Naive thymus-derived CD4-positive, alpha-beta T cell (primary cell): ENCODE data around the gene CYP4B1. TPM values are rescaled to one million over a fixed set of nuclear protein-coding genes. Genes with fewer than 3 reads are reported as not detected.

Experiments used
- ATAC-seq: fragments of 150-1000 bp; cut with Tn5 transposase; 2 replicates; pipeline ENCODE4 v1.10.0; 2021; ENCODE audit warnings: mild to moderate bottlenecking, moderate library complexity
- CTCF ChIA-PET: fragments of 350-600 bp; sonication (Branson Sonifier 250); formaldehyde crosslinking; loops from one replicate; lab custom pipeline; 2021; ENCODE audit warnings: antibody characterized with exemption; lab: Charles Lee
- POLR2A ChIA-PET: fragments of 350-600 bp; sonication (Branson Sonifier 250); formaldehyde crosslinking; loops from one replicate; lab custom pipeline; 2021; ENCODE audit warnings: antibody characterized with exemption, inconsistent platforms; lab: Charles Lee
- DNase-seq, 9 donors: peaks; one replicate each; pipeline versions ENCODE4 v3.0.0 to v3.0.0-alpha.2; 2020 to 2022; ENCODE audit warnings: mixed read lengths in 1 of 9
- H3K27ac ChIP-seq: one replicate; pipeline ENCODE4 v1.7.0; 2013; ENCODE audit warnings: mild to moderate bottlenecking, low read depth, low read length, moderate library complexity
- H3K27me3 ChIP-seq, 2 donors: one replicate each; pipeline ENCODE4 v1.7.0; 2013; ENCODE audit warnings: low read length in 2 of 2, mild to moderate bottlenecking in 2 of 2, moderate library complexity in 2 of 2; ENCODE audit not compliant: control insufficient read depth in 2 of 2, insufficient read depth in 2 of 2
- H3K36me3 ChIP-seq, 3 experiments: 1 replicate in 2 of 3; 2 replicates in 1 of 3; pipeline ENCODE4 v1.7.0; 2013; ENCODE audit warnings: low read length in 3 of 3, mild to moderate bottlenecking in 3 of 3, moderate library complexity in 1 of 3; ENCODE audit not compliant: insufficient read depth in 3 of 3, control insufficient read depth in 2 of 3
- H3K4me1 ChIP-seq, 2 donors: one replicate each; pipeline ENCODE4 v1.7.0; 2013; ENCODE audit warnings: low read length in 2 of 2, mild to moderate bottlenecking in 2 of 2, moderate library complexity in 1 of 2; ENCODE audit not compliant: control insufficient read depth in 2 of 2, insufficient read depth in 2 of 2
- H3K4me3 ChIP-seq: 2 replicates; pipeline ENCODE4 v1.7.0; 2013; ENCODE audit warnings: mild to moderate bottlenecking, low read length
- H3K9me3 ChIP-seq, 3 experiments: 1 replicate in 2 of 3; 2 replicates in 1 of 3; pipeline ENCODE4 v1.7.0; 2013; ENCODE audit warnings: low read length in 3 of 3; ENCODE audit not compliant: control insufficient read depth in 2 of 3
- H3K27ac Mint-ChIP-seq, 9 donors: one replicate each; pipeline ENCODE4 v1.8.0; 2020 to 2022; ENCODE audit warnings: mixed read lengths in 9 of 9, mild to moderate bottlenecking in 8 of 9, moderate library complexity in 5 of 9, inconsistent platforms in 2 of 9
- H3K27me3 Mint-ChIP-seq, 5 donors: one replicate each; pipeline ENCODE4 v1.8.0; 2021 to 2022; ENCODE audit warnings: mixed read lengths in 5 of 5, mild to moderate bottlenecking in 1 of 5
- H3K36me3 Mint-ChIP-seq, 5 donors: one replicate each; pipeline ENCODE4 v1.8.0; 2020 to 2022; ENCODE audit warnings: mixed read lengths in 5 of 5, mild to moderate bottlenecking in 3 of 5, inconsistent platforms in 1 of 5
- H3K4me1 Mint-ChIP-seq, 7 donors: one replicate each; pipeline ENCODE4 v1.8.0; 2020 to 2022; ENCODE audit warnings: mixed read lengths in 7 of 7, mild to moderate bottlenecking in 3 of 7, inconsistent platforms in 1 of 7
- H3K4me3 Mint-ChIP-seq, 10 donors: one replicate each; pipeline ENCODE4 v1.8.0; 2020 to 2022; ENCODE audit warnings: mild to moderate bottlenecking in 10 of 10, mixed read lengths in 10 of 10, moderate library complexity in 6 of 10, inconsistent platforms in 2 of 10
- H3K9me3 Mint-ChIP-seq, 11 donors: one replicate each; pipeline ENCODE4 v1.8.0; 2020 to 2022; ENCODE audit warnings: mixed read lengths in 11 of 11, mild to moderate bottlenecking in 4 of 11, inconsistent platforms in 1 of 11, moderate library complexity in 1 of 11
- intact Hi-C, 2 donors: fragments of 100-400 bp; cut with micrococcal nuclease; formaldehyde crosslinking; loops; one replicate each; pipeline ENCODE4 v1.15.1; 2023
- polyA plus RNA-seq, 2 donors: library from polyadenylated mRNA; unstranded; fragments of 300-500 nt; fragmentation: Illumina TruSeq; gene quantifications; one replicate each; pipeline ENCODE4 v1.2.3, GENCODE V29; 2021
- total RNA-seq, 6 experiments: library from RNA in 5 of 6; stranded (reverse) in 5 of 6; gene quantifications; 1 replicate in 5 of 6; 2 replicates in 1 of 6; pipeline ENCODE4 v1.2.3 and lab custom pipeline; 2021 to 2026

CYP4B1 gene
- total and polyA plus RNA-seq, 7 experiments from 2014 or later = not detected

DNA sequence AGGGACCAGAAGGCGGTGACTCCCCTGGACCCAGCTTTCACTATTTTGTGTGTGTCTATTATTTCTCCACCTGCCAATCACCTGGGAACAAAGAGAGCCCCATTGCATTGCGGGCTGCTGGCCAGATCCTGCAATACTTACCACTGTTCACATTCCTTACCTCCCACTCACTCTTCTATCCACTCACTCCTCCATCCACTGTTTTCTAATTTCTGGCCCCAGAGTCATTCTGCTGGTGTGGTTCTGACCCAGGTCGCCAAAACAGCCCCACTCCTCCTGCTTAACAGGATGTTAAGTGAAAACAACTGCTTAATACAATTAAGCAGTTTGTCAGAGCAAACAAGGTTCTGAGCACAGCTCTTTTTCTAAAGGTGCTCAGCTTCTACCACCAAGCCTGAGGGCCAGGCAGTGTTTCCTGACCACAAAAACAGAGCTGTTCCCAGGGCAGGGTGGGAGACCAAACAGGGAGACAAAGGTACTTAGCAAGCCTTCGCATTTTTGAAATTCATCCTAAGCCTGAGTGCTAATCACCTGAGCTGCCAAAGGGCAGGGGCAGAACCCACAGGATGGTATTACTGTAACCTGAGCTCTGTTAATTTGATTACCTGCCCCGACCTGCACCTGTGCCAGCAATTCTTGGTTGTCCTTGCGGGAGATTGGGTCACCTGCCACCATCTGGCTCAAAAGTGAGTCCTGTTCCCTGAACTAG lies 41.4 kb upstream of the CYP4B1 start:
- no peak for ATAC-seq
- CTCF ChIA-PET = no interaction called here

DNA sequence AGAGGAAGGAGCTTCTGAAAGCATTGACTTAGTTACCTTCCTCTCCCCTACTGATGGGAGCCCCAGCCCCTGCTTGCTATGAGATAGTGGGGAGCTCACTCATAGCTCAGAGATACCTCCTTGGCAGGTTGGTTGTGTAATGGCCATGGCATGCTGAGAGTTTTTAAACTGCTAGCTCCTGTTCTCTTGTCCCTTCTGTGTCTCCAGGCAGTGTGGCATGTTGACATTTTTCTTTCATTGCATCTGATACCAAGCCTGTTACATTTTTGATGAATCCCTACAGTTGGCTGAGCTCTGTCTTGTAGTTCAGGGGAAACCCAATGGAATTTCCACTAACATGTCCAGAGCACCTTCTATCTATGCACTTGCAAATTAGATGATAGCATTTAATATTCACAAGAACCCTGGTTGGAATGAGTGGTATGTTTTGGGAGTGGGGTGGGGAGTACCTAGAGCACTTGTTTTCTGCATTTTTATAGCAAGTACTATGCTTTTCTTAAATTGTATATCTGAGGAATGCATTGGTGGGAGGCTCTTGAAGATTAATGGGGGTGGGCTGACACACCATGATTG lies 40.8 kb upstream of the CYP4B1 start:
- ATAC-seq = no peak
- no peak overlapping the region for H3K27ac Mint-ChIP-seq
- DNase-seq = no peak
- Histone ChIP-seq H3K9me3 (no peaks in the 10 kb centered on the region), H3K4me3 (no peak overlapping the region), H3K27me3 (no peaks in the 10 kb centered on the region), H3K36me3 (no peaks in the 10 kb centered on the region), H3K4me1 (no peaks in the 10 kb centered on the region), H3K27ac (no peak overlapping the region)
- POLR2A ChIA-PET = no interaction called here
- peaks cover 0 to 3% (median 0%) of the 10 kb centered on the region in 5 donors for H3K36me3 Mint-ChIP-seq
- intact Hi-C loops = no loop called here
- H3K9me3 Mint-ChIP-seq = peaks cover 0 to 17% (median 0%) of the 10 kb centered on the region in 11 donors
- CTCF ChIA-PET = no interaction called here
- no peak overlapping the region for H3K4me3 Mint-ChIP-seq
- H3K4me1 Mint-ChIP-seq = peaks cover 0 to 3% (median 0%) of the 10 kb centered on the region in 7 donors
- peaks cover 38 to 66% (median 50%) of the 10 kb centered on the region in 5 donors for H3K27me3 Mint-ChIP-seq

More for the DNA sequence above, 41.4 kb upstream of the CYP4B1 start:
- no peaks in the 10 kb centered on the region for H3K4me1 ChIP-seq
- Mint-ChIP-seq H3K4me1 (peaks cover 0 to 3% (median 0%) of the 10 kb centered on the region in 7 donors), H3K4me3 (no peak overlapping the region), H3K27me3 (peaks cover 39 to 63% (median 51%) of the 10 kb centered on the region in 5 donors), H3K27ac (no peak overlapping the region), H3K36me3 (peaks cover 0 to 3% (median 0%) of the 10 kb centered on the region in 5 donors), H3K9me3 (peaks cover 0 to 12% (median 0%) of the 10 kb centered on the region in 11 donors)
- intact Hi-C loops = no loop called here
- no peaks in the 10 kb centered on the region for H3K27me3 ChIP-seq
- H3K27ac ChIP-seq = no peak overlapping the region
- no peaks in the 10 kb centered on the region for H3K36me3 ChIP-seq
- POLR2A ChIA-PET = no interaction called here
- DNase-seq = no peak
- no peaks in the 10 kb centered on the region for H3K9me3 ChIP-seq
- H3K4me3 ChIP-seq = no peak overlapping the region

DNA sequence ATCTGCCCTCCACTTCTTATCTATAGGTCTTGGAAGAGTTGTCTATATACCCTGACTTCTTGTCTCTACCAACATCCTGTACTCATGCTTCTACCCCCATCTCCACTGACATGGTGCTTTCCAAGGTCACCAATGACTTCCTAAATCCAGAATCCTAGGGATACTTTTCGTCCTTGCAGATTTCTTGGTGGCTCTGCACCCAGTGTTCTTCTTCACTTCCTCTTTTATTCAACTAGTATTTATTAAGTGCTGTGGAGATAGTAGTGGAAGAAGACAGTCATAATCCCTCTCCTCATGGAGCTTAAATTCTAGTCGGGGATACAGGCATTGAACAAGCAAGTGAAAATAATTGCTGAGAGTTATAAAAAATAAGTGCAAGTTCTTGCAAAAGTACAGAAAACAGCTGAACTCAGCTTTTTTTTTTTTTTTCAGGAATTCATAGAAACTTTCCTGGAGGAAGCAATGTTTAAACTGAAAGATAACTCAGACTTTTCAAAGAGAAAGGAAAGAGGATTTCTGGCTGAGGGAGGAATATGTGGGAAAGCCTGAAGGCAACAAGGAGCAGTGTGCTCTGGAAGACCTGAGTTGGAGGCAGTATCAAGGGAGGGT lies 38.2 kb upstream of the CYP4B1 start:
- peaks cover 0 to 20% (median 0%) of the 10 kb centered on the region in 11 donors for H3K9me3 Mint-ChIP-seq
- no peak overlapping the region for H3K4me3 ChIP-seq
- H3K36me3 ChIP-seq = no peaks in the 10 kb centered on the region
- H3K4me1 ChIP-seq = no peaks in the 10 kb centered on the region
- H3K4me1 Mint-ChIP-seq = peaks cover 0 to 3% (median 0%) of the 10 kb centered on the region in 7 donors
- no peaks in the 10 kb centered on the region for H3K27me3 ChIP-seq
- no peak for DNase-seq
- no peak overlapping the region for H3K4me3 Mint-ChIP-seq
- ChIA-PET CTCF (no interaction called here), POLR2A (no interaction called here)
- intact Hi-C loops = no loop called here
- H3K27ac Mint-ChIP-seq = no peak overlapping the region
- H3K27ac ChIP-seq = no peak overlapping the region
- no peaks in the 10 kb centered on the region for H3K9me3 ChIP-seq
- ATAC-seq = no peak
- H3K27me3 Mint-ChIP-seq = peaks cover 36 to 80% (median 50%) of the 10 kb centered on the region in 5 donors
- H3K36me3 Mint-ChIP-seq = peaks cover 0 to 3% (median 0%) of the 10 kb centered on the region in 5 donors

DNA sequence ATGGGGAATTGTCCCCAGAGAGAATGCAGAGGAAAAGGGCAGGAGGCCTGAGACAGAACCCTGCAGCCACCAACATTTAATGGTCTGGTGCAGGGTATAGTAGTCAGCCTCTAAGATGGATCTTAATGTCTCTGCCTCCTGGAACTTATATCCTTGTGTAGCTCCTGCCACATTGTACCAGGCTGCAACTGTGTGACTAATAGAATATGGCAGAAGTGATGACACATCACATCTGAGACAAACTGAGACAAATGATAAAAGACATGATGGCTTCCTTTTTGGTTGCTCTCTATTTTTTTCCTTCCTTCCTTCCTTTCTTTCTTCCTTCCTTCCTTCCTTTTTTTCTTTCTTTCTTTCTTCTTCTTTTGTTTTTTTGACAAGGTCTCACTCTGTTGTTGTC lies 37.1 kb upstream of the CYP4B1 start:
- peaks cover 0 to 3% (median 0%) of the 10 kb centered on the region in 5 donors for H3K36me3 Mint-ChIP-seq
- DNase-seq = no peak
- Histone ChIP-seq H3K36me3 (no peaks in the 10 kb centered on the region), H3K9me3 (no peaks in the 10 kb centered on the region), H3K4me3 (no peak overlapping the region), H3K27ac (no peak overlapping the region), H3K4me1 (no peaks in the 10 kb centered on the region), H3K27me3 (no peaks in the 10 kb centered on the region)
- H3K9me3 Mint-ChIP-seq = peaks cover 0 to 20% (median 0%) of the 10 kb centered on the region in 11 donors
- ChIA-PET CTCF (no interaction called here), POLR2A (no interaction called here)
- ATAC-seq = no peak
- H3K4me3 Mint-ChIP-seq = no peak overlapping the region
- H3K4me1 Mint-ChIP-seq = peaks cover 0 to 3% (median 0%) of the 10 kb centered on the region in 7 donors
- H3K27me3 Mint-ChIP-seq = peaks cover 36 to 82% (median 54%) of the 10 kb centered on the region in 5 donors
- H3K27ac Mint-ChIP-seq = no peak overlapping the region
- intact Hi-C loops = no loop called here

DNA sequence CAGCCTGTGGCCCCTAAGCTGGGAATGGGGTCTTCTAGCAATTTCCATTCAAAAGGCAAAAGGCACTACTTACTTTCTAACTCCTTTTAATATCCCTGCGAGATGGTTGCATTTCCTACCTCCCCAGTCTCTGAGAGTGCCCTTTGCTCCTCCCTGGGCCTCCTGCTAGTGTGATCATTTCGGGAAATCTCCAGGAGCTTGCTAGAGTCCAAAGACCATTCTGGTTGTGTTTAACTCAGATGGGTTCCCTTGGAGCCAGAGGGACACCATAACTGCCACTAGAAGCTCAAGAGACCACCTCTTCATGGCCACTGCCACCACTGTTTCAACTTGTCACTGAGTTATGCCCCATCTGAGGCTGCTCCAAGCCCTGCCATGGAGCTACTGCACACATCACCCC lies 34.4 kb upstream of the CYP4B1 start:
- DNase-seq (no peak), ATAC-seq (no peak)
- Mint-ChIP-seq H3K36me3 (peaks cover 0 to 3% (median 0%) of the 10 kb centered on the region in 5 donors), H3K27me3 (peaks cover 17 to 88% (median 64%) of the 10 kb centered on the region in 5 donors), H3K4me3 (no peak overlapping the region), H3K9me3 (peaks cover 0 to 43% (median 7%) of the 10 kb centered on the region in 11 donors), H3K27ac (no peak overlapping the region), H3K4me1 (peaks cover 0 to 1% (median 0%) of the 10 kb centered on the region in 7 donors)
- Histone ChIP-seq H3K27me3 (no peaks in the 10 kb centered on the region), H3K27ac (no peak overlapping the region), H3K4me1 (no peaks in the 10 kb centered on the region), H3K4me3 (no peak overlapping the region), H3K9me3 (no peaks in the 10 kb centered on the region), H3K36me3 (no peaks in the 10 kb centered on the region)
- ChIA-PET CTCF (no interaction called here), POLR2A (no interaction called here)
- intact Hi-C loops = no loop called here

DNA sequence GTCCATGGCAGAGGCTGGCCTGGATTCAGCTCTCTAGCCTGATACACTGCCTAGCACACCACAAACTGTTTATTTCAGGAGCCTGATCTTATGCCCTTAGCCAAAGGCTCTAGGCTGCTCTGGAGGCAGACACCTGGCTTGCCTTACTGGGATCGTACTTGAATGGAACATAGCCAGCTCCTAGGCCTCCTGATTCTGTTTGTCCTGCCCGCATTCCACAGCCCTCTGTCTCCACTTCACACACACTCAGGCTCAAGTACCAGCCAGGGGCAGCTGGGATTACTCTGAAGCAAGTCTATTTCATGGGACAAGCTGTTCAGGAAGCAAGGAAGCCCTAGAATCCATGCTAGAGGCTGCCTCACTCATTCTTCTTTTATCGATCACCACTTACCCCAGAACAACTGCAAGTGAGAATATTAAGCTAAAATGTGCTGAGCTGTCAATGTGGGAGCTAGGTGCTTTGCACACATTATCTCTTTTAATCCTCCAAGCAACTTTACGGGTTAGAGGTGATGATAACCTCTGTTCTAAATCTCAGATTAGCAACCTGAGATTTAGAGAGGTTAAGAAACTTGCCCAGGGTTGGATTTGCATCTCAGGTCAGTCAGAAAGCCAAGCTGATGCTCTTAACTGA lies 31.1 kb upstream of the CYP4B1 start:
- H3K9me3 Mint-ChIP-seq = peaks cover 3 to 62% (median 34%) of the 10 kb centered on the region in 11 donors
- POLR2A ChIA-PET = no interaction called here
- Histone ChIP-seq H3K36me3 (no peaks in the 10 kb centered on the region), H3K4me3 (no peak overlapping the region), H3K4me1 (no peaks in the 10 kb centered on the region), H3K27ac (no peak overlapping the region), H3K27me3 (no peaks in the 10 kb centered on the region), H3K9me3 (peaks cover 0 to 27% (median 0%) of the 10 kb centered on the region in 3 experiments)
- DNase-seq = no peak
- H3K4me3 Mint-ChIP-seq = no peak overlapping the region
- peaks cover 0 to 18% (median 9%) of the 10 kb centered on the region in 5 donors for H3K36me3 Mint-ChIP-seq
- CTCF ChIA-PET = no interaction called here
- no peak for ATAC-seq
- peaks cover 0 to 3% (median 0%) of the 10 kb centered on the region in 7 donors for H3K4me1 Mint-ChIP-seq
- H3K27me3 Mint-ChIP-seq = peaks cover 5 to 60% (median 44%) of the 10 kb centered on the region in 5 donors
- H3K27ac Mint-ChIP-seq = no peak overlapping the region
- intact Hi-C loops = no loop called here
